H1 (cell line): Measurements from ENCODE around the gene PLAC1. TPM values are rescaled to one million over a fixed set of nuclear protein-coding genes. Genes with fewer than 3 reads are reported as not detected.

ENCODE experiments used
- CTCF ChIA-PET: fragments of 300-600 bp; sonication (Branson Sonifier 250); formaldehyde crosslinking; loops from one replicate; lab custom pipeline; 2021; ENCODE audit not compliant: partially characterized antibody; lab: Charles Lee
- POLR2A ChIA-PET: fragments of 300-600 bp; sonication (Branson Sonifier 250); formaldehyde crosslinking; loops from one replicate; lab custom pipeline; 2021; ENCODE audit warnings: inconsistent platforms; ENCODE audit not compliant: partially characterized antibody; lab: Charles Lee
- DNase-seq, 2 experiments: peaks; one replicate each; pipeline versions ENCODE4 v3.0.0 to v3.0.0-alpha.2; 2010 to 2022; ENCODE audit warnings: low spot score in 2 of 2, low read depth in 1 of 2, mixed read lengths in 1 of 2
- FAIRE-seq: peaks from 2 replicates; lab custom pipeline; 2011; peaks lifted over from hg19 to GRCh38; lab: Jason Lieb, UNC
- H2AFZ ChIP-seq: 2 replicates; pipeline ENCODE4 v1.8.1; 2012; ENCODE audit warnings: low read length, inconsistent platforms
- H2AK5ac ChIP-seq: 2 replicates; pipeline ENCODE4 v1.6.1; 2013; ENCODE audit warnings: low read depth, low read length
- H2BK120ac ChIP-seq: replicated peaks from 2 replicates; pipeline ENCODE3; 2013; ENCODE audit warnings: low read depth, low read length, inconsistent platforms
- H2BK12ac ChIP-seq: 2 replicates; pipeline ENCODE4 v1.6.1; 2013; ENCODE audit warnings: low read depth, low read length
- H2BK15ac ChIP-seq: 2 replicates; pipeline ENCODE4 v1.6.1; 2013; ENCODE audit warnings: low read length
- H2BK20ac ChIP-seq: 2 replicates; pipeline ENCODE4 v1.6.1; 2013; ENCODE audit warnings: low read length
- H2BK5ac ChIP-seq: 2 replicates; pipeline ENCODE4 v1.6.1; 2013; ENCODE audit warnings: low read depth, low read length
- H3K14ac ChIP-seq: 2 replicates; pipeline ENCODE4 v1.6.1; 2013; ENCODE audit warnings: inconsistent platforms; ENCODE audit not compliant: insufficient read length
- H3K18ac ChIP-seq: 2 replicates; pipeline ENCODE4 v1.6.1; 2013; ENCODE audit warnings: low read length; ENCODE audit errors: extremely low read depth
- H3K23ac ChIP-seq: 2 replicates; pipeline ENCODE4 v1.6.1; 2013; ENCODE audit warnings: inconsistent platforms; ENCODE audit not compliant: insufficient read length
- H3K23me2 ChIP-seq: 2 replicates; pipeline ENCODE4 v1.6.1; 2013; ENCODE audit warnings: low read depth, low read length
- H3K27ac ChIP-seq: 2 replicates; pipeline ENCODE4 v1.6.1; 2011; ENCODE audit warnings: low read depth, low read length, inconsistent platforms
- H3K27me3 ChIP-seq, 4 experiments: replicated peaks in 1 of 4; 1 replicate in 1 of 4; 2 replicates in 3 of 4; pipeline versions ENCODE4 v1.6.1 to v1.8.1; 2011 to 2013; ENCODE audit warnings: low read length in 3 of 4, mild to moderate bottlenecking in 3 of 4, inconsistent platforms in 2 of 4, mixed read lengths in 2 of 4, moderate library complexity in 1 of 4; ENCODE audit not compliant: control insufficient read depth in 3 of 4, insufficient read depth in 3 of 4; ENCODE audit errors: extremely low read depth in 1 of 4
- H3K36me3 ChIP-seq, 4 experiments: 2 replicates each; pipeline versions ENCODE4 v1.6.1 to v1.8.1; 2011 to 2013; ENCODE audit warnings: mild to moderate bottlenecking in 4 of 4, low read length in 3 of 4, moderate library complexity in 2 of 4, control low read depth in 1 of 4, inconsistent platforms in 1 of 4; ENCODE audit not compliant: insufficient read depth in 4 of 4, control insufficient read depth in 2 of 4
- H3K4ac ChIP-seq: replicated peaks from 2 replicates; pipeline ENCODE3; 2013; ENCODE audit warnings: low read length, low read depth, mixed read lengths, inconsistent platforms; ENCODE audit not compliant: insufficient read length
- H3K4me1 ChIP-seq, 4 experiments: replicated peaks in 1 of 4; 1 replicate in 1 of 4; 2 replicates in 3 of 4; pipeline versions ENCODE4 v1.6.1 to v1.8.1; 2011 to 2013; ENCODE audit warnings: low read length in 3 of 4, inconsistent platforms in 2 of 4, mixed read lengths in 1 of 4; ENCODE audit not compliant: insufficient read depth in 4 of 4, control insufficient read depth in 3 of 4
- H3K4me2 ChIP-seq, 2 experiments: 2 replicates each; pipeline versions ENCODE4 v1.6.1 to v1.8.1; 2011 to 2013; ENCODE audit warnings: low read depth in 2 of 2, low read length in 2 of 2, control low read depth in 1 of 2, inconsistent platforms in 1 of 2, mild to moderate bottlenecking in 1 of 2; ENCODE audit not compliant: insufficient read depth in 1 of 2
- H3K4me3 ChIP-seq, 4 experiments: fragments of 200-600, 300-600 bp in 1 of 4; sonication (generic), shearing (Covaris generic), sonication (Bioruptor Twin) in 1 of 4; 2 replicates each; pipeline versions ENCODE4 v1.5.1 to v1.8.1; 2011 to 2016; ENCODE audit warnings: low read length in 4 of 4, low read depth in 3 of 4, control low read depth in 2 of 4, inconsistent platforms in 2 of 4, mild to moderate bottlenecking in 2 of 4, mixed read lengths in 1 of 4, moderate library complexity in 1 of 4; ENCODE audit not compliant: insufficient read depth in 2 of 4; ENCODE audit errors: extremely low read depth in 1 of 4
- H3K56ac ChIP-seq: replicated peaks from 2 replicates; pipeline ENCODE3; 2013; ENCODE audit warnings: low read depth, mild to moderate bottlenecking, mixed read lengths, low read length, inconsistent platforms; ENCODE audit not compliant: insufficient read length
- H3K79me1 ChIP-seq: 2 replicates; pipeline ENCODE4 v1.6.1; 2013; ENCODE audit warnings: low read depth, low read length, control low read depth
- H3K79me2 ChIP-seq, 2 experiments: 2 replicates each; pipeline versions ENCODE4 v1.6.1 to v1.8.1; 2012 to 2013; ENCODE audit warnings: low read length in 2 of 2, mild to moderate bottlenecking in 2 of 2, inconsistent platforms in 1 of 2; ENCODE audit not compliant: insufficient read depth in 2 of 2, control insufficient read depth in 1 of 2
- H3K9ac ChIP-seq, 4 experiments: replicated peaks in 1 of 4; 1 replicate in 1 of 4; 2 replicates in 3 of 4; pipeline versions ENCODE4 v1.6.1 to v1.8.1; 2011 to 2013; ENCODE audit warnings: low read depth in 3 of 4, low read length in 3 of 4, control low read depth in 2 of 4, mild to moderate bottlenecking in 2 of 4, moderate library complexity in 2 of 4, inconsistent platforms in 1 of 4; ENCODE audit errors: extremely low read depth in 1 of 4
- H3K9me3 ChIP-seq, 2 experiments: 2 replicates each; pipeline versions ENCODE4 v1.6.1 to v1.8.1; 2012 to 2013; ENCODE audit warnings: mild to moderate bottlenecking in 2 of 2, moderate library complexity in 2 of 2, control low read depth in 1 of 2, inconsistent platforms in 1 of 2, low read depth in 1 of 2, low read length in 1 of 2, mixed read lengths in 1 of 2; ENCODE audit not compliant: insufficient read depth in 2 of 2
- H4K20me1 ChIP-seq, 2 experiments: replicated peaks in 1 of 2; 2 replicates each; pipeline versions ENCODE3 to v1.8.1; 2011 to 2013; ENCODE audit warnings: inconsistent platforms in 2 of 2, low read length in 2 of 2, mild to moderate bottlenecking in 1 of 2; ENCODE audit not compliant: insufficient read depth in 2 of 2, control insufficient read depth in 1 of 2
- H4K5ac ChIP-seq: 2 replicates; pipeline ENCODE4 v1.6.1; 2013; ENCODE audit warnings: low read length, low read depth, mixed read lengths, inconsistent platforms; ENCODE audit not compliant: insufficient read length
- H4K8ac ChIP-seq: 2 replicates; pipeline ENCODE4 v1.8.0; 2013; ENCODE audit warnings: mild to moderate bottlenecking, moderate library complexity, low read length, inconsistent platforms; ENCODE audit not compliant: insufficient read depth; ENCODE audit errors: extremely low read depth
- H4K91ac ChIP-seq: replicated peaks from 2 replicates; pipeline ENCODE3; 2013; ENCODE audit warnings: low read length, mixed read lengths, inconsistent platforms; ENCODE audit not compliant: insufficient read length
- NRF1 ChIP-seq: IDR thresholded peaks from 2 replicates; pipeline ENCODE4 v1.6.1; 2011; ENCODE audit warnings: mild to moderate bottlenecking, low read depth, low read length, improper control_type of control experiment
- WGBS, 2 experiments: shearing (Covaris generic) in 1 of 2; methylation state at CpG; one replicate each; pipeline versions ENCODE4 v1.1.6 to v1.1.7; 2013 to 2015; ENCODE audit warnings: low lambda C conversion rate in 2 of 2, mixed read lengths in 2 of 2, inconsistent platforms in 1 of 2, low coverage in 1 of 2, missing lambda C conversion rate in 1 of 2; ENCODE audit not compliant: insufficient replicate concordance in 2 of 2, insufficient coverage in 1 of 2, insufficient read length in 1 of 2; ENCODE audit errors: extremely low coverage in 1 of 2, missing lambda C conversion rate in 1 of 2; 5-methylcytosine and 5-hydroxymethylcytosine counted together
- polyA plus RNA-seq, 7 experiments: library from polyadenylated mRNA; depleted of rRNA in 3 of 7; stranded (reverse) in 5 of 7; unstranded in 2 of 7; fragments of >200 nt in 5 of 7; fragments of 200-250 nt in 2 of 7; gene quantifications; 1 replicate in 5 of 7; 2 replicates in 1 of 7; 4 replicates in 1 of 7; pipeline versions ENCODE4 v1.2.1 to v1.2.3, GENCODE V29; 2011 to 2013; ENCODE audit warnings: missing spikeins in 2 of 7, mixed read lengths in 2 of 7
- total RNA-seq: library from RNA; stranded (reverse); fragmentation: NEBNext Ultra II Directional; extraction: Animal tissue kit (Norgen Biotek cat#: 25700); gene quantifications from 2 replicates; pipeline ENCODE4 v1.2.1, GENCODE V29; 2021

Gene PLAC1
- total and polyA plus RNA-seq, 2 of the 8 experiments (the other 6 are each of a cell fraction or from before 2014, with no cell fraction given), result 1.8 TPM; not detected in 1

- H3K23me2 ChIP-seq, result no peaks in the 10 kb centered on the region
- H4K91ac ChIP-seq, result no peak overlapping the region
- H3K4ac ChIP-seq, result no peak overlapping the region
- H2BK12ac ChIP-seq, result no peak overlapping the region
- H3K23ac ChIP-seq, result no peak overlapping the region
- H3K27me3 ChIP-seq, result no peaks in the 10 kb centered on the region
- H2BK120ac ChIP-seq, result no peak overlapping the region
- no peaks in the 10 kb centered on the region for H3K4me1 ChIP-seq
- H3K9ac ChIP-seq, result no peak overlapping the region
- no peaks in the 10 kb centered on the region for H3K79me1 ChIP-seq
- H3K4me2 ChIP-seq, result no peak overlapping the region
- H3K4me3 ChIP-seq, result no peak overlapping the region
- ChIA-PET CTCF (interaction anchor here (1.5 kb wide), 1 partner anchor 12 kb away, joined by 3 read pairs; no protein-coding TSS in a partner anchor), POLR2A (no interaction called here)
- no peak overlapping the region for H2BK15ac ChIP-seq
- DNase-seq, result no peak
- H3K14ac ChIP-seq, result no peak overlapping the region
- no peaks in the 10 kb centered on the region for H3K9me3 ChIP-seq
- no peaks in the 10 kb centered on the region for H3K36me3 ChIP-seq
- H4K5ac ChIP-seq, result no peak overlapping the region
- no peak overlapping the region for H2BK5ac ChIP-seq
- no peak for FAIRE-seq
- no peak overlapping the region for H3K56ac ChIP-seq
- H3K18ac ChIP-seq, result no peak overlapping the region
- H2AFZ ChIP-seq, result no peak overlapping the region
- TF ChIP-seq NRF1, result no peak
- H2AK5ac ChIP-seq, result no peak overlapping the region
- H4K8ac ChIP-seq, result no peak overlapping the region
- no peaks in the 10 kb centered on the region for H3K79me2 ChIP-seq
- H2BK20ac ChIP-seq, result no peak overlapping the region
- H4K20me1 ChIP-seq, result no peaks in the 10 kb centered on the region
- WGBS, 2 experiments, result 88% methylated on average over 1 of the region's 2 CpGs; no CpG with 5 or more reads in 1 of the 2 experiments
- H3K27ac ChIP-seq, result no peak overlapping the region
Observed at GRCh38 chrX:134641346-134641745, 16.9 kb downstream of the PLAC1 start.
